Measurements from ENCODE around the gene STX16. TPM values are rescaled to one million over a fixed set of nuclear protein-coding genes. Genes with fewer than 3 reads are reported as not detected.

Gene STX16
- total RNA-seq, 1 donor from 2014 or later, result 32.4 TPM

GRCh38 chr20:58618351-58619076 is 32.6 kb upstream of the STX16 start:
- Histone ChIP-seq H3K27me3 (ENCODE audit: control insufficient read depth in 3 of 3, insufficient read depth in 3 of 3, low read length in 3 of 3) (peaks cover 12 to 42% (median 19%) of the 10 kb centered on the region in 3 donors), H3K9me3 (ENCODE audit: control insufficient read depth in 3 of 3, low read length in 3 of 3) (peaks cover 0 to 5% (median 4%) of the 10 kb centered on the region in 3 donors), H3K9ac (ENCODE audit: low read depth in 1 of 3, low read length in 3 of 3) (no peak overlapping the region), H3K4me3 (ENCODE audit: low read length in 3 of 3) (no peak overlapping the region), H3K36me3 (ENCODE audit: control insufficient read depth in 3 of 3, insufficient read depth in 3 of 3, low read length in 3 of 3) (no peaks in the 10 kb centered on the region), H3K27ac (ENCODE audit: low read depth, low read length) (no peak overlapping the region), H3K4me1 (ENCODE audit: control insufficient read depth in 3 of 3, insufficient read depth in 3 of 3, low read length in 3 of 3) (peaks cover 0 to 5% (median 2%) of the 10 kb centered on the region in 3 donors)

GRCh38 chr20:58619077-58619863 is 31.8 kb upstream of the STX16 start:
- H3K9ac ChIP-seq (ENCODE audit: low read depth in 1 of 3, low read length in 3 of 3), result no peak overlapping the region
- H3K4me1 ChIP-seq (ENCODE audit: control insufficient read depth in 3 of 3, insufficient read depth in 3 of 3, low read length in 3 of 3), result peaks cover 2 to 11% (median 9%) of the 10 kb centered on the region in 3 donors
- H3K27ac ChIP-seq (ENCODE audit: low read depth, low read length), result no peak overlapping the region

GRCh38 chr20:58619864-58620431 is 31.1 kb upstream of the STX16 start:
- H3K27ac ChIP-seq (ENCODE audit: low read depth, low read length), result no peak overlapping the region
- H3K4me3 ChIP-seq (ENCODE audit: low read length in 3 of 3), result no peak overlapping the region
- no peak overlapping the region for H3K9ac ChIP-seq (ENCODE audit: low read depth in 1 of 3, low read length in 3 of 3)
- H3K9me3 ChIP-seq (ENCODE audit: control insufficient read depth in 3 of 3, low read length in 3 of 3), result peaks cover 0 to 5% (median 4%) of the 10 kb centered on the region in 3 donors
- H3K27me3 ChIP-seq (ENCODE audit: control insufficient read depth in 3 of 3, insufficient read depth in 3 of 3, low read length in 3 of 3), result peaks cover 10 to 50% (median 24%) of the 10 kb centered on the region in 3 donors
- H3K4me1 ChIP-seq (ENCODE audit: control insufficient read depth in 3 of 3, insufficient read depth in 3 of 3, low read length in 3 of 3), result peaks cover 2 to 16% (median 9%) of the 10 kb centered on the region in 3 donors
- no peaks in the 10 kb centered on the region for H3K36me3 ChIP-seq (ENCODE audit: control insufficient read depth in 3 of 3, insufficient read depth in 3 of 3, low read length in 3 of 3)

More at GRCh38 chr20:58619077-58619863, 31.8 kb upstream of the STX16 start:
- Histone ChIP-seq H3K36me3 (ENCODE audit: control insufficient read depth in 3 of 3, insufficient read depth in 3 of 3, low read length in 3 of 3) (no peaks in the 10 kb centered on the region), H3K9me3 (ENCODE audit: control insufficient read depth in 3 of 3, low read length in 3 of 3) (peaks cover 0 to 5% (median 4%) of the 10 kb centered on the region in 3 donors), H3K27me3 (ENCODE audit: control insufficient read depth in 3 of 3, insufficient read depth in 3 of 3, low read length in 3 of 3) (peaks cover 12 to 50% (median 24%) of the 10 kb centered on the region in 3 donors), H3K4me3 (ENCODE audit: low read length in 3 of 3) (no peak overlapping the region)

GRCh38 chr20:58621906-58622548 is 29.1 kb upstream of the STX16 start:
- Histone ChIP-seq H3K27me3 (ENCODE audit: control insufficient read depth in 3 of 3, insufficient read depth in 3 of 3, low read length in 3 of 3) (peaks cover 13 to 54% (median 24%) of the 10 kb centered on the region in 3 donors), H3K27ac (ENCODE audit: low read depth, low read length) (peak overlapping the region; percentile 55), H3K4me1 (ENCODE audit: control insufficient read depth in 3 of 3, insufficient read depth in 3 of 3, low read length in 3 of 3) (peaks cover 2 to 16% (median 9%) of the 10 kb centered on the region in 3 donors), H3K36me3 (ENCODE audit: control insufficient read depth in 3 of 3, insufficient read depth in 3 of 3, low read length in 3 of 3) (no peaks in the 10 kb centered on the region), H3K9me3 (ENCODE audit: control insufficient read depth in 3 of 3, low read length in 3 of 3) (peaks cover 0 to 3% (median 1%) of the 10 kb centered on the region in 3 donors), H3K4me3 (ENCODE audit: low read length in 3 of 3) (no peak overlapping the region), H3K9ac (ENCODE audit: low read depth in 1 of 3, low read length in 3 of 3) (no peak overlapping the region)

- Histone ChIP-seq H3K9ac (ENCODE audit: low read depth in 1 of 3, low read length in 3 of 3) (no peak overlapping the region), H3K4me1 (ENCODE audit: control insufficient read depth in 3 of 3, insufficient read depth in 3 of 3, low read length in 3 of 3) (peaks cover 2 to 16% (median 9%) of the 10 kb centered on the region in 3 donors), H3K27ac (ENCODE audit: low read depth, low read length) (peak overlapping the region; percentile 55), H3K27me3 (ENCODE audit: control insufficient read depth in 3 of 3, insufficient read depth in 3 of 3, low read length in 3 of 3) (peaks cover 13 to 54% (median 24%) of the 10 kb centered on the region in 3 donors), H3K36me3 (ENCODE audit: control insufficient read depth in 3 of 3, insufficient read depth in 3 of 3, low read length in 3 of 3) (no peaks in the 10 kb centered on the region), H3K9me3 (ENCODE audit: control insufficient read depth in 3 of 3, low read length in 3 of 3) (no peaks in the 10 kb centered on the region), H3K4me3 (ENCODE audit: low read length in 3 of 3) (no peak overlapping the region)
Observed at GRCh38 chr20:58622671-58623578, 28.2 kb upstream of the STX16 start.

GRCh38 chr20:58623579-58624473 is 27.3 kb upstream of the STX16 start:
- H3K27me3 ChIP-seq (ENCODE audit: control insufficient read depth in 3 of 3, insufficient read depth in 3 of 3, low read length in 3 of 3), result peaks cover 13 to 53% (median 24%) of the 10 kb centered on the region in 3 donors
- no peak overlapping the region for H3K4me3 ChIP-seq (ENCODE audit: low read length in 3 of 3)
- no peak overlapping the region for H3K27ac ChIP-seq (ENCODE audit: low read depth, low read length)
- no peaks in the 10 kb centered on the region for H3K9me3 ChIP-seq (ENCODE audit: control insufficient read depth in 3 of 3, low read length in 3 of 3)
- no peaks in the 10 kb centered on the region for H3K36me3 ChIP-seq (ENCODE audit: control insufficient read depth in 3 of 3, insufficient read depth in 3 of 3, low read length in 3 of 3)
- H3K4me1 ChIP-seq (ENCODE audit: control insufficient read depth in 3 of 3, insufficient read depth in 3 of 3, low read length in 3 of 3), result peaks cover 2 to 16% (median 9%) of the 10 kb centered on the region in 3 donors
- no peak overlapping the region for H3K9ac ChIP-seq (ENCODE audit: low read depth in 1 of 3, low read length in 3 of 3)

GRCh38 chr20:58624687-58625086 is 26.4 kb upstream of the STX16 start:
- Histone ChIP-seq H3K36me3 (ENCODE audit: control insufficient read depth in 3 of 3, insufficient read depth in 3 of 3, low read length in 3 of 3) (no peaks in the 10 kb centered on the region), H3K9ac (ENCODE audit: low read depth in 1 of 3, low read length in 3 of 3) (no peak overlapping the region), H3K27me3 (ENCODE audit: control insufficient read depth in 3 of 3, insufficient read depth in 3 of 3, low read length in 3 of 3) (peaks cover 13 to 47% (median 24%) of the 10 kb centered on the region in 3 donors), H3K27ac (ENCODE audit: low read depth, low read length) (no peak overlapping the region), H3K4me3 (ENCODE audit: low read length in 3 of 3) (no peak overlapping the region), H3K4me1 (ENCODE audit: control insufficient read depth in 3 of 3, insufficient read depth in 3 of 3, low read length in 3 of 3) (peaks cover 2 to 16% (median 9%) of the 10 kb centered on the region in 3 donors), H3K9me3 (ENCODE audit: control insufficient read depth in 3 of 3, low read length in 3 of 3) (no peaks in the 10 kb centered on the region)

- Histone ChIP-seq H3K27me3 (ENCODE audit: control insufficient read depth in 3 of 3, insufficient read depth in 3 of 3, low read length in 3 of 3) (peaks cover 7 to 40% (median 23%) of the 10 kb centered on the region in 3 donors), H3K9me3 (ENCODE audit: control insufficient read depth in 3 of 3, low read length in 3 of 3) (no peaks in the 10 kb centered on the region), H3K36me3 (ENCODE audit: control insufficient read depth in 3 of 3, insufficient read depth in 3 of 3, low read length in 3 of 3) (no peaks in the 10 kb centered on the region), H3K27ac (ENCODE audit: low read depth, low read length) (no peak overlapping the region), H3K9ac (ENCODE audit: low read depth in 1 of 3, low read length in 3 of 3) (no peak overlapping the region), H3K4me1 (ENCODE audit: control insufficient read depth in 3 of 3, insufficient read depth in 3 of 3, low read length in 3 of 3) (peaks cover 2 to 16% (median 9%) of the 10 kb centered on the region in 3 donors), H3K4me3 (ENCODE audit: low read length in 3 of 3) (no peak overlapping the region)
Observed at GRCh38 chr20:58625585-58625984, 25.5 kb upstream of the STX16 start.

All from skeletal muscle tissue (tissue), 4 donors.